Measurements from ENCODE around the gene GMPR2. TPM values are rescaled to one million over a fixed set of nuclear protein-coding genes. Genes with fewer than 3 reads are reported as not detected.
"Not testable (repeated sequence)": the region's sequence is repeated elsewhere in the genome, so short reads cannot be mapped to it uniquely, and the experiment has no call there.

GMPR2 gene
- total RNA-seq, 1 experiment from 2014 or later = 56.9 TPM

- Histone ChIP-seq H3F3A (ENCODE audit: low read length, unreplicated experiment) (peaks cover 5% of the 10 kb centered on the region), H2AFZ (ENCODE audit: low read length) (no peak overlapping the region), H3K79me2 (ENCODE audit: low read length) (peaks cover 37% of the 10 kb centered on the region), H3K4me3 (ENCODE audit: low read length) (no peak overlapping the region), H3K27me3 (ENCODE audit: low read length) (no peaks in the 10 kb centered on the region), H3K9me3 (ENCODE audit: low read length) (no peaks in the 10 kb centered on the region), H3K9ac (ENCODE audit: low read length) (no peak overlapping the region), H3K9me2 (replicated peaks; ENCODE audit: low read length) (no peaks in the 10 kb centered on the region), H4K20me1 (ENCODE audit: low read length) (no peaks in the 10 kb centered on the region), H3K4me1 (ENCODE audit: insufficient read depth, low read length) (peaks cover 4% of the 10 kb centered on the region; the same call in 1 of the 2 replicates), H3K36me3 (ENCODE audit: low read depth, low read length) (peaks cover 6% of the 10 kb centered on the region; the same call in 1 of the 2 replicates), H3K27ac (ENCODE audit: low read length) (no peak overlapping the region), H3K4me2 (ENCODE audit: low read length) (no peak overlapping the region)
- ChIA-PET POLR2A (ENCODE audit: unreplicated experiment) (no interaction called here), CTCF (no interaction called here)
- intact Hi-C loops (cut with micrococcal nuclease) = loop anchor here (5.0 kb wide), 1 partner anchor 78 kb away; the partner anchor contains the start of genes DHRS1 and NOP9
- no peak for ATAC-seq
- no peak for DNase-seq
- no peak for TF ChIP-seq CTCF (conservative IDR thresholded peaks at IDR 0.05; ENCODE audit: low read depth, low read length)
- TF ChIP-seq EZH2 (IDR thresholded peaks at IDR 0.05; ENCODE audit: low read length, unreplicated experiment) = no peak
- no peak for TF ChIP-seq EZH2phosphoT487 (IDR thresholded peaks at IDR 0.05; ENCODE audit: borderline replicate concordance, low read length)
- BruUV-seq (replicated peaks) = no TSS peak
Observed at GRCh38 chr14:24219080-24219479, 13.6 kb upstream of the GMPR2 start.

GRCh38 chr14:24219521-24219920, 13.2 kb upstream of the GMPR2 start:
- Histone ChIP-seq H3K79me2 (ENCODE audit: low read length) (peaks cover 41% of the 10 kb centered on the region), H3K36me3 (ENCODE audit: low read depth, low read length) (peaks cover 6% of the 10 kb centered on the region; the same call in 1 of the 2 replicates), H3K4me1 (ENCODE audit: insufficient read depth, low read length) (peaks cover 5% of the 10 kb centered on the region), H3K9ac (ENCODE audit: low read length) (no peak overlapping the region), H3F3A (ENCODE audit: low read length, unreplicated experiment) (peaks cover 5% of the 10 kb centered on the region), H3K27me3 (ENCODE audit: low read length) (no peaks in the 10 kb centered on the region), H3K4me3 (ENCODE audit: low read length) (no peak overlapping the region), H3K9me2 (replicated peaks; ENCODE audit: low read length) (no peaks in the 10 kb centered on the region), H3K4me2 (ENCODE audit: low read length) (no peak overlapping the region), H3K27ac (ENCODE audit: low read length) (no peak overlapping the region), H4K20me1 (ENCODE audit: low read length) (no peaks in the 10 kb centered on the region), H2AFZ (ENCODE audit: low read length) (no peak overlapping the region), H3K9me3 (ENCODE audit: low read length) (no peaks in the 10 kb centered on the region)
- ChIA-PET CTCF (no interaction called here), POLR2A (ENCODE audit: unreplicated experiment) (no interaction called here)
- DNase-seq (no peak), ATAC-seq (no peak)
- no TSS peak for BruUV-seq (replicated peaks)
- TF ChIP-seq CTCF (conservative IDR thresholded peaks at IDR 0.05; ENCODE audit: low read depth, low read length) = no peak
- TF ChIP-seq EZH2phosphoT487 (IDR thresholded peaks at IDR 0.05; ENCODE audit: borderline replicate concordance, low read length) = no peak
- TF ChIP-seq EZH2 (IDR thresholded peaks at IDR 0.05; ENCODE audit: low read length, unreplicated experiment) = no peak
- intact Hi-C loops (cut with micrococcal nuclease) = loop anchor here (5.0 kb wide), 1 partner anchor 78 kb away; the partner anchor contains the start of genes DHRS1 and NOP9

- H3K9me2 ChIP-seq (replicated peaks; ENCODE audit: low read length); H3K27ac ChIP-seq (ENCODE audit: low read length); H3K9ac ChIP-seq (ENCODE audit: low read length); CTCF ChIA-PET; POLR2A ChIA-PET (ENCODE audit: unreplicated experiment); H3K27me3 ChIP-seq (ENCODE audit: low read length); DNase-seq; intact Hi-C loops (cut with micrococcal nuclease); H3K4me1 ChIP-seq (ENCODE audit: insufficient read depth, low read length); ATAC-seq; H3F3A ChIP-seq (ENCODE audit: low read length, unreplicated experiment); H3K36me3 ChIP-seq (ENCODE audit: low read depth, low read length); H2AFZ ChIP-seq (ENCODE audit: low read length); H3K9me3 ChIP-seq (ENCODE audit: low read length); H3K4me3 ChIP-seq (ENCODE audit: low read length); BruUV-seq (replicated peaks); H3K4me2 ChIP-seq (ENCODE audit: low read length); H4K20me1 ChIP-seq (ENCODE audit: low read length): not testable (repeated sequence)
- H3K79me2 ChIP-seq (ENCODE audit: low read length) = peaks cover 76% of the 10 kb centered on the region
Observed at GRCh38 chr14:24222987-24223386, 9.7 kb upstream of the GMPR2 start.
